Activated CD8-positive, alpha-beta T cell treated with anti-CD3 and anti-CD28 coated beads for 36 hours (primary cell): Measurements from ENCODE around the gene C7orf33. TPM values are rescaled to one million over a fixed set of nuclear protein-coding genes. Genes with fewer than 3 reads are reported as not detected.

Experiments used
- ATAC-seq: fragments of 200-7000 bp; cut with Tn5 transposase; one replicate; pipeline ENCODE4 v1.10.0; 2021; ENCODE audit warnings: mild to moderate bottlenecking, moderate library complexity
- CTCF ChIA-PET: fragments of 350-600 bp; sonication (Branson Sonifier 250); formaldehyde crosslinking; loops from one replicate; lab custom pipeline; 2021; ENCODE audit warnings: antibody characterized with exemption; lab: Charles Lee
- POLR2A ChIA-PET: fragments of 350-600 bp; sonication (Branson Sonifier 250); formaldehyde crosslinking; loops from one replicate; lab custom pipeline; 2021; ENCODE audit warnings: antibody characterized with exemption; lab: Charles Lee
- DNase-seq: peaks from one replicate; pipeline ENCODE4 v3.0.0-alpha.2; 2020
- H3K27ac Mint-ChIP-seq: one replicate; pipeline ENCODE4 v1.8.0; 2021; ENCODE audit warnings: mild to moderate bottlenecking, mixed read lengths
- H3K27me3 Mint-ChIP-seq: one replicate; pipeline ENCODE4 v1.8.0; 2021; ENCODE audit warnings: mixed read lengths
- H3K36me3 Mint-ChIP-seq: one replicate; pipeline ENCODE4 v1.8.0; 2021; ENCODE audit warnings: low read depth, mixed read lengths
- H3K4me1 Mint-ChIP-seq: one replicate; pipeline ENCODE4 v1.8.0; 2021; ENCODE audit warnings: low read depth, mixed read lengths
- H3K4me3 Mint-ChIP-seq: one replicate; pipeline ENCODE4 v1.8.0; 2021; ENCODE audit warnings: mild to moderate bottlenecking, moderate library complexity, mixed read lengths
- H3K9me3 Mint-ChIP-seq: one replicate; pipeline ENCODE4 v1.8.0; 2021; ENCODE audit warnings: mixed read lengths
- intact Hi-C: fragments of 100-400 bp; cut with micrococcal nuclease; formaldehyde crosslinking; loops from one replicate; pipeline ENCODE4 v1.10.0; 2022
- total RNA-seq, 2 experiments: library from RNA; stranded (reverse); gene quantifications; one replicate each; pipeline ENCODE4 v1.2.3, GENCODE V29; 2021
- TF ChIP-seq, protein P1 (sequence below): fragments of 200-600 bp; IDR thresholded peaks from one replicate; pipeline ENCODE4 v1.8.0; 2022; ENCODE audit warnings: antibody characterized with exemption, mild to moderate bottlenecking

Gene C7orf33
- total RNA-seq, 2 experiments from 2014 or later: not detected

DNA sequence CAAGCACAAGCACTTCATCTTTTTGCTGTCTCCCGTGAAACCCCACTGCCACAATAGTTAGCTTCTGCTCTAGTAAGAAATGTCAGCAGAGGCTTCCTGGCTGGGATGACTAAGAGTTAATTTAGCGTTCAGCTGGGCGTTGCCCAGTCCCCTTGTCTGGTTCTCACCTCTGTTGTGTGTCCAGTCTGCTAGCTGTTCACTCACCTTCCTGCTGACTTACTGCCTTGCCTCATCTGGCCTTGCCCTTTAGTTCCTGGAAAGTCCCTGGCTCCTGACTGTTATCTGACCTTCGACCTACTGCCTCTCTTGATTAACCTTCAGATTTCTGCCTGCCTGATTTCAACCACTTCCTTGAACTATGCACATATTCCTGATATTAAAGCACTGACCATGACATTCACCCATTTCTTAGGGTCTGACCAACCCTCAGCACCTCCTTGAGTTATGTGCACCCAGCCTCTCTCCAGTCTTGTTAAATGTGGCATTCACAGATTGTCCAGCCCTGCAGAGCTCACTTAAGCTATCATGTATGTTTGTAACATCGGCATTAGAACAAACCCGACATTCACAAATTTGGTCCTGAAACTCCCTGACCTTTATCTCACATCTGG is 30.3 kb downstream of the C7orf33 start:
- no peak overlapping the region for H3K27ac Mint-ChIP-seq

DNA sequence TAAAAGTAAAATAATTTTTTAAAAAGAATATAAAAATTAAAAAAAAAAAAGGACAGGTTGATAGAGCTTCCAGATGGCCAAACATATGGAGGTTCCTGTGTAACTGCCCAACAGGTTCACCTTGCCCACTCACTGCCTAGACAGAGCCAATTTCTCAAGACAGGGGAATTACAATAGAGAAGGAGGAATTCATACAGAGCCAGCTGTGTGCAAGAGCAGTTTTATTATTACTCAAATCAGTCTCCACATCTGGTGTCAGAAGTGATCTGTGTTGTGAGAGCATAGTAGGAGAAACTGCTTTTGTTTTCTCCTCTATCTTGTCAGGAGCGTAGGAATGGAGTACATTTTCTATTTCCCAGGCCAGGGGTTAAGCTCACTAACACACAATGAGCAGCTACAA is 31.0 kb downstream of the C7orf33 start:
- Mint-ChIP-seq H3K4me1 (peaks cover 20% of the 10 kb centered on the region), H3K4me3 (no peak overlapping the region), H3K9me3 (peaks cover 9% of the 10 kb centered on the region), H3K36me3 (peaks cover 1% of the 10 kb centered on the region), H3K27me3 (peaks cover 38% of the 10 kb centered on the region), H3K27ac (no peak overlapping the region)
- ChIA-PET POLR2A (interaction anchor here (1.4 kb wide), 1 partner anchor 12 kb away, joined by 5 read pairs; no protein-coding TSS in a partner anchor), CTCF (interaction anchor here (0.6 to 2.0 kb wide), 3 partner anchors 46 to 102 kb away, joined by 3 to 8 read pairs (median 3); no protein-coding TSS in a partner anchor)
- TF ChIP-seq, protein P1, sequence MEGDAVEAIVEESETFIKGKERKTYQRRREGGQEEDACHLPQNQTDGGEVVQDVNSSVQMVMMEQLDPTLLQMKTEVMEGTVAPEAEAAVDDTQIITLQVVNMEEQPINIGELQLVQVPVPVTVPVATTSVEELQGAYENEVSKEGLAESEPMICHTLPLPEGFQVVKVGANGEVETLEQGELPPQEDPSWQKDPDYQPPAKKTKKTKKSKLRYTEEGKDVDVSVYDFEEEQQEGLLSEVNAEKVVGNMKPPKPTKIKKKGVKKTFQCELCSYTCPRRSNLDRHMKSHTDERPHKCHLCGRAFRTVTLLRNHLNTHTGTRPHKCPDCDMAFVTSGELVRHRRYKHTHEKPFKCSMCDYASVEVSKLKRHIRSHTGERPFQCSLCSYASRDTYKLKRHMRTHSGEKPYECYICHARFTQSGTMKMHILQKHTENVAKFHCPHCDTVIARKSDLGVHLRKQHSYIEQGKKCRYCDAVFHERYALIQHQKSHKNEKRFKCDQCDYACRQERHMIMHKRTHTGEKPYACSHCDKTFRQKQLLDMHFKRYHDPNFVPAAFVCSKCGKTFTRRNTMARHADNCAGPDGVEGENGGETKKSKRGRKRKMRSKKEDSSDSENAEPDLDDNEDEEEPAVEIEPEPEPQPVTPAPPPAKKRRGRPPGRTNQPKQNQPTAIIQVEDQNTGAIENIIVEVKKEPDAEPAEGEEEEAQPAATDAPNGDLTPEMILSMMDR: no peak
- intact Hi-C loops: no loop called here
- ATAC-seq (no peak), DNase-seq (no peak)

More for the DNA sequence above, 30.3 kb downstream of the C7orf33 start:
- DNase-seq (peak; percentile 7), ATAC-seq (peak; percentile 56)
- H3K9me3 Mint-ChIP-seq: peaks cover 9% of the 10 kb centered on the region
- intact Hi-C loops: no loop called here
- CTCF ChIA-PET: interaction anchor here (0.6 to 2.0 kb wide), 2 partner anchors 45 to 103 kb away, joined by 3 to 8 read pairs; no protein-coding TSS in a partner anchor
- TF ChIP-seq, protein P1: no peak
- peaks cover 1% of the 10 kb centered on the region for H3K36me3 Mint-ChIP-seq
- H3K4me1 Mint-ChIP-seq: peaks cover 20% of the 10 kb centered on the region
- POLR2A ChIA-PET: interaction anchor here (1.4 kb wide), 1 partner anchor 12 kb away, joined by 5 read pairs; no protein-coding TSS in a partner anchor
- peaks cover 40% of the 10 kb centered on the region for H3K27me3 Mint-ChIP-seq
- H3K4me3 Mint-ChIP-seq: no peak overlapping the region

GRCh38 chr7:148622887-148623585 is 32.5 kb downstream of the C7orf33 start:
- Mint-ChIP-seq H3K4me3 (no peak overlapping the region), H3K36me3 (peaks cover 1% of the 10 kb centered on the region), H3K27ac (no peak overlapping the region), H3K27me3 (peaks cover 34% of the 10 kb centered on the region), H3K4me1 (peaks cover 29% of the 10 kb centered on the region), H3K9me3 (peaks cover 5% of the 10 kb centered on the region)
- ChIA-PET CTCF (interaction anchor here (0.6 to 1.5 kb wide), 2 partner anchors 47 to 423 kb away, joined by 3 read pairs; no protein-coding TSS in a partner anchor), POLR2A (no interaction called here)
- DNase-seq: no peak
- TF ChIP-seq, protein P1: no peak
- intact Hi-C loops: no loop called here
- ATAC-seq: no peak

- POLR2A ChIA-PET: no interaction called here
- TF ChIP-seq, protein P1: no peak
- Mint-ChIP-seq H3K27ac (no peak overlapping the region), H3K4me1 (peaks cover 36% of the 10 kb centered on the region), H3K4me3 (no peak overlapping the region), H3K27me3 (peaks cover 29% of the 10 kb centered on the region), H3K9me3 (no peaks in the 10 kb centered on the region), H3K36me3 (peaks cover 1% of the 10 kb centered on the region)
- intact Hi-C loops: no loop called here
- CTCF ChIA-PET: interaction anchor here (0.6 to 1.5 kb wide), 3 partner anchors 40 to 422 kb away, joined by 3 to 4 read pairs (median 3); no protein-coding TSS in a partner anchor
- DNase-seq (no peak), ATAC-seq (no peak)
Measured at GRCh38 chr7:148623586-148624282, 33.2 kb downstream of the C7orf33 start.
